GM18907 (cell line): Measurements from ENCODE around the gene IFIT5.
A peak's percentile ranks its signal among the peaks of the same experiment; 100 is the strongest.
"Not testable (repeated sequence)": the region's sequence is repeated elsewhere in the genome, so short reads cannot be mapped to it uniquely, and the experiment has no call there.

ENCODE experiments used
- ATAC-seq: cut with Tn5 transposase; IDR thresholded peaks from one replicate; pipeline ENCODE4 v1.9.1; 2021; ENCODE audit warnings: mild to moderate bottlenecking, moderate library complexity; ENCODE audit not compliant: unreplicated experiment

The IFIT5 gene

DNA sequence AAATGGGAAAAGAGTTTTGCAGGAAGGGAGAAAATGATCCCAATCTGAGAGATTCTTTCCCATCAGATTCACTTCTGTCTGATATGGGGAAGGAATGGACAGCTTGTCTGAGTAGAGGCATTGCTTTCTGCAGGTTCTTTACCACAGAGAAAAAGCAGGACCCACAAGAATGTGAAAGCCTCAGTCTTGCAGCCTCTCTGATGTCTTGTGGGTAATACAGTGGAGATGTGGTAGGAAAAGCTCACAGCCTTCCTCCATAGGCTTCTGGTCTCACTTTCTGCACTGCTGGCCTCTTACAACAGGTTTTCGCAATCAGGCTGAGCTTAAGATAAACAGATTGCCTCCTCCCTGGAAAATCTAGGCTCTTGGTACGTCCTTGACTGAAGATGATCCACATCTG, 21.4 kb upstream of the IFIT5 start:
- ATAC-seq, result peak; percentile 40

GRCh38 chr10:89393898-89394297, 20.5 kb upstream of the IFIT5 start:
- no peak for ATAC-seq

- no peak for ATAC-seq
Measured at GRCh38 chr10:89395141-89395540, 19.2 kb upstream of the IFIT5 start.

GRCh38 chr10:89398003-89398749, 16.2 kb upstream of the IFIT5 start:
- ATAC-seq, result no peak

DNA sequence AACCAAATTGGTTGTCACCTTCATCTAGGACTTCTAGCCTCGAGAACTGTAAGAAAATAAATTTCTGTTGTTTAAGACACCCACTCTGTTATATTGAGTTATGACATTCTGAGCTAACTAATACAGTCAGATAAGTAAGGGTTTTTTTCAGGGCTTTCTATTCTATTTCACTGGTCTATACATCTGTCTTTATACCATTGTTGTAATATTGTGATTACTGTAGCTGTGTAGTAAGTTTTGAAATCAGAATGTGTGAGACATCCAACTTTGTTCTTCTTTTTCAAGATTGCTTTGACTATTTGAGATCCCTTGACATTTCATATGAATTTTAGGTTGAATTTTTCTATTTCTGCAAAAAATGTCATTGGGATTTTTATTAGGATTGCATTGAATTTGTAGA, 14.4 kb upstream of the IFIT5 start:
- no peak for ATAC-seq

DNA sequence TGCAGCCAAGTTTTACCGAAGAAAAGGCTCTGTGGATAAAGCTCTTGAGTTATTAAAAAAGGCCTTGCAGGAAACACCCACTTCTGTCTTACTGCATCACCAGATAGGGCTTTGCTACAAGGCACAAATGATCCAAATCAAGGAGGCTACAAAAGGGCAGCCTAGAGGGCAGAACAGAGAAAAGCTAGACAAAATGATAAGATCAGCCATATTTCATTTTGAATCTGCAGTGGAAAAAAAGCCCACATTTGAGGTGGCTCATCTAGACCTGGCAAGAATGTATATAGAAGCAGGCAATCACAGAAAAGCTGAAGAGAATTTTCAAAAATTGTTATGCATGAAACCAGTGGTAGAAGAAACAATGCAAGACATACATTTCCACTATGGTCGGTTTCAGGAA, 11.3 kb upstream of the IFIT5 start:
- ATAC-seq, result no peak

GRCh38 chr10:89404104-89405047, 10.0 kb upstream of the IFIT5 start:
- no peak for ATAC-seq

- ATAC-seq, result not testable (repeated sequence)
Measured at GRCh38 chr10:89406178-89406577, 8.2 kb upstream of the IFIT5 start.

DNA sequence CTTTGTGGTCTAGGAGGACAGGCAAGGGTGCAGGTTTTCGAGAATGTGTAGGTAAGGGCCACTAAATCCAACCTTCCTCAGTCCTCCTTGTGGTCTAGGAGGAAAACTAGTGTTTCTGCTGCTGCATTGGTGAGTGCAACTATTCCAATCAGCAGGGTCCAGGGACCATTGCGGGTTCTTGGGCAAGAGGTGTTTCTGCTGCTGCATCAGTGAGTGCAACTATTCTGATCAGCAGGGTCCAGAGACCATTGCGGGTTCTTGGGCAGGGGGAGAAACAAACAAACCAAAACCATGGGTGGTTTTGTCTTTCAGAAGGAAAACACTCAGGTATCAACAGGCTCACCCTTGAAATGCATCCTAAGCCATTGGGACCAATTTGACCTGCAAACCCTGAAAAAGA, 6.6 kb upstream of the IFIT5 start:
- not testable (repeated sequence) for ATAC-seq

- not testable (repeated sequence) for ATAC-seq
Measured at GRCh38 chr10:89409282-89409681, 5.1 kb upstream of the IFIT5 start.

GRCh38 chr10:89410551-89410950, 3.8 kb upstream of the IFIT5 start:
- not testable (repeated sequence) for ATAC-seq

DNA sequence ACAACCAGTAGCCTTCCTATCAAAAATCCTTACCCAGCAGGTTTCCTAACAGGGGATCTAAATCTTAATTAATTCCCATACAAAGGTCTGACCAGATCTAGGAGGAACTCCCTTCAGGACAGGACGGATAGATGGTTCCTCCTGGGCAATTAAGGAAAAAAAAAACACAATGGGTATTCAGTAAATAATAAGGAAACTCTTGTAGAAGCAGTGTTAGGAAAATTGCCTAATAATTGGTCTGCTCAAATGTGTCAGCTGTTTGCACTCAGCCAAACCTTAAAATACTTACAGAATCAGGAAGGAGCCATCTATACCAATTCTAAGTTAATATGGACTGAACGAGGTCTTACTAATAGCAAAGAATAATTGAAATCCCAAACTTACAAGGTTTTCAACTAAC, 3.2 kb upstream of the IFIT5 start:
- not testable (repeated sequence) for ATAC-seq

DNA sequence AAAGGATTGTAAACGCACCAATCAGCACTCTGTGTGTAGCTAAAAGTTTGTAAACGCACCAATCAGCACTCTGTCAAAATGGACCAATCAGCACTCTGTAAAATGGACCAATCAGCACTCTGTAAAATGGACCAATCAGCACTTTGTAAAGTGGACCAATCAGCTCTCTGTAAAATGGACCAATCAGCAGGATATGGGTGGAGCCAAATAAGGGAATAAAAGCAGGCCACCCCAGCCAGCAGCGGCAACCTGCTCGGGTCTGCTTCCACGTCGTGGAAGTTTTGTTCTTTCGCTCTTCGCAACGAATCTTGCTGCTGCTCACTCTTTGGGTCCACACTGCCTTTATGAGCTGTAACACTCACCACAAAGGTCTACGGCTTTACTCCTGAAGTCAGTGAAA, 2.1 kb upstream of the IFIT5 start:
- ATAC-seq, result not testable (repeated sequence)

- no peak for ATAC-seq
Measured at GRCh38 chr10:89413398-89413912, 913 bp upstream of the IFIT5 start.

- ATAC-seq, result peak; percentile 43
Measured at GRCh38 chr10:89414879-89415821, 782 bp downstream of the IFIT5 start.

GRCh38 chr10:89416465-89416864, 2.1 kb downstream of the IFIT5 start:
- no peak for ATAC-seq

- ATAC-seq, result no peak
Measured at GRCh38 chr10:89419548-89419947, 5.2 kb downstream of the IFIT5 start.

- no peak for ATAC-seq
Measured at GRCh38 chr10:89421018-89421476, 6.7 kb downstream of the IFIT5 start.

DNA sequence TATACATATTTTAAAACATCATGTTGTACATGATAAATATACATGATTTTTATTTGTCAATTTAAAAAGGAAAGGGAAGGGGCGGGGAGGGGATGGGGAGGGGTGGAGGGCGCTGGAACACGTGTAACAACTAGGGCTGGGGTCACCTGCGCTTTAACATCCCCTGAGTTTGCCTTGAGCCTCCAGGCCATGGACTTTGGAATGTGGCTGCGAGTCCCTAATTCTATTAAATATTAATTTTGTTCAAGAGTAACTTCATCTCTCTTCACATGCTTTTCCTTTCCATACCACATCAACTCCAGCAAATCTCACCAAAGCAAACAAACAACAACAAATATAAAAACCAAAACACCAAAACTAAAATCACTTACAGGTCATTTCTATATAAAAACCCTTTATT, 10.6 kb downstream of the IFIT5 start:
- ATAC-seq, result no peak

DNA sequence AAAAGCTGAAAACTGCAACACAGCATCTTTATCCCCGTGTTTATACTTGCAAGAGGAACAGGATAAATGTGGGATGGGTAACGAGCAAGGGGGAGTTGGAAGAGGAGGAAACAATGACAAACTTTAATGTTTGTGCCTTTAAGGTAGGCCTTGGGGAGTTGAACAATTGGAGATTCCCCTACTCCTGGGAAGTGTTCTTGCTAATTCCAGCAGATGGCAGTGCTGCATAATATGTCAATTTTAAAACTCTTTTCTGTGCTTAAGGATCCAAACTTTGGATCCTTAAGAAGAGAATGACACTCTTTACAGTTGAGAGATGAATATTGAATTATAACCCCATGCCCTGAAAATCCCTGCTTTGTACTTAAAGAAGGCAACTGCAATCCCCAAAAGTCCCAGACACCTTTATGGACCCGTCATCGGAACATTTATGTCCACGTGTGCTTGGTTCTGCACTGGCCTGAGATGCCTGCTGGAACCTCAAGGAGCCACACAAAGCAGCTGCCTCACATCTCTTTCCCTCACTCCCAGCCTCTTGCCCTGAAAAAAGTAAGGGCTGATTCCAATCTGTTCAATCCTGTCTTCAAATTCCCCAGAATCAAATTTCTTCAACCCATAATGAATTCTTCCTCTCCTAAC, 12.0 kb downstream of the IFIT5 start:
- no peak for ATAC-seq
